GM19452 (cell line): ENCODE results near the gene THYN1.
A peak's percentile ranks its signal among the peaks of the same experiment; 100 is the strongest.
"Not testable (repeated sequence)": the region's sequence is repeated elsewhere in the genome, so short reads cannot be mapped to it uniquely, and the experiment has no call there.

ENCODE experiments used
- ATAC-seq: cut with Tn5 transposase; IDR thresholded peaks from one replicate; pipeline ENCODE4 v1.9.1; 2021; ENCODE audit not compliant: unreplicated experiment

The THYN1 gene

DNA sequence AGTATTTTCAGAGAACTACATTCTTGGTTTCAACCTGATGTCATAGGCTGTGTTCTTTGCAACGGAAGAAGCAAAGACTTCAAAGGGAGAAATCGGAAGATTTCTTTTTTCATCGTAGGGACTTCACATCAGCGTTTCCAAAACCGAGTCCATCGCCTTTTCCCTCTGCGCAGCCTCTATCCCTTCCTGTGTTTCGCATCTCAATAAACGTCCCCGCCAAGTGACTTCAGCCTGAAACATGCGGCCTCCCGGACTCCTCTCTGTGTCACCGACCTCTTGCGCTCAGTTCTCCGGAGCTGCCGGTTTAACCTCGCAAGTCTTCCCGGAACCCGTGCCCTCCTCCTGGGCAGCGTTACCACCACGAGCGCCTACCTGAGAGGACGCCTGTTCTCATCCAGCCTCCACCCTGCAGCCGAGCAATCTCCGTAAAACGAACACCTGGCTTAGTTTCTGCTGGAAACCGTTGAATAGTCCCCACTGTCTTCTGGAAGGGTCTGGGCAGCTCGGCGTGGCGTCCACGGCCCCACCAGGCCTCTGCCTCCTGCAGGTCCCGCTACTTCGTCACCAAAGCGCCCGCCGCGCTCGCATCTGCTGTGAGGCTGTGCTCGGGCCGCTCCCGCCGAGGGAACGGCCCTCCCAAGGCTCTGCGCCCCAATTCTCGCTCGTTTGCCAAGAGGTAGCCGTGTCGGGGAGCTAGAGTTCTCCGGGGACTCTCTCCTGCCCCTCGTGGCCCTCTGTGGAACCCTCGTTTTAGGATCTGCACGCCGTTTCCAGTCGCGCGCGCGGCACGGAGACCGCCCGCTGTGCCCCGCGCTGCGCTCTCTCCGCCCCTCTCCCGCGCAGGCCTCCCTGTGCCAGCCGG is 22.6 kb upstream of the THYN1 start, which contains the start of gene GLB1L3:
TSS of gene GLB1L3 (plus strand) at position 846 of the 862 bp plus-strand sequence. CDS start 362 bp downstream, outside the sequence.
- peak; percentile 65 for ATAC-seq

DNA sequence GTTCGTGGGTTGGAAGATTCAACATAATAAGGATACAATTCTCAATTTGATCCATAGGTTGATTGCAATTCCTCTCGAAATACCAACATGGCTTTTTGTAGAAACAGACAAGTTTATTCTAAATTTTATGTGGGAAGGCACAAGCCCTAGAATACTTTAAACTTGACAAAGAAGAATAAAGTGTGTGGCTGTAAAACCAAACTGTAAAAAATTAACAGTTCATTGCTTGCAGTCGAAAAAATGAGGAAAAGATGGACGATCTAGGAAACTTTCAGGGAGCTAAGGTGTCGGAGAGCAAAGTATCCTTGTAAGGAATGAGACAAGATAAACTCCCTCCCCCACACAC is 22.0 kb upstream of the THYN1 start:
- ATAC-seq: no peak

DNA sequence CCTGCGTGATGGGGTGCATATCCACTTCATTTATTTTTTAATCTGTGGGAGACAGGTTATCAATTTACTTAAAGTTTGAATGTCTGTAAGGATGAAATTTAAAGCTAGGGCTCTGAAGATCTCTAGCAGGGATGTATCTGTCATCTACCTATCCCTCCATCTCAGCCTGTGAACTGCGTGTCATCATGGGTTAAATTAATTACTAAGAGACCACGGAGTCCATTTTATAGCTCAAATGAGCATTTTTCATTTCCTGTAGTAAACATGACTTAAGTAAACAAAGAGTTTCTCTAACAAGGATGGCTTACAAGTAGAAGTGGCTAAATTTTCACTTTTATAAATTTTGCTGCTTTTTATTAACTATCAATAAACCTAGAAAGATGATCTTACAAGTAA is 20.2 kb upstream of the THYN1 start:
- ATAC-seq: no peak

DNA sequence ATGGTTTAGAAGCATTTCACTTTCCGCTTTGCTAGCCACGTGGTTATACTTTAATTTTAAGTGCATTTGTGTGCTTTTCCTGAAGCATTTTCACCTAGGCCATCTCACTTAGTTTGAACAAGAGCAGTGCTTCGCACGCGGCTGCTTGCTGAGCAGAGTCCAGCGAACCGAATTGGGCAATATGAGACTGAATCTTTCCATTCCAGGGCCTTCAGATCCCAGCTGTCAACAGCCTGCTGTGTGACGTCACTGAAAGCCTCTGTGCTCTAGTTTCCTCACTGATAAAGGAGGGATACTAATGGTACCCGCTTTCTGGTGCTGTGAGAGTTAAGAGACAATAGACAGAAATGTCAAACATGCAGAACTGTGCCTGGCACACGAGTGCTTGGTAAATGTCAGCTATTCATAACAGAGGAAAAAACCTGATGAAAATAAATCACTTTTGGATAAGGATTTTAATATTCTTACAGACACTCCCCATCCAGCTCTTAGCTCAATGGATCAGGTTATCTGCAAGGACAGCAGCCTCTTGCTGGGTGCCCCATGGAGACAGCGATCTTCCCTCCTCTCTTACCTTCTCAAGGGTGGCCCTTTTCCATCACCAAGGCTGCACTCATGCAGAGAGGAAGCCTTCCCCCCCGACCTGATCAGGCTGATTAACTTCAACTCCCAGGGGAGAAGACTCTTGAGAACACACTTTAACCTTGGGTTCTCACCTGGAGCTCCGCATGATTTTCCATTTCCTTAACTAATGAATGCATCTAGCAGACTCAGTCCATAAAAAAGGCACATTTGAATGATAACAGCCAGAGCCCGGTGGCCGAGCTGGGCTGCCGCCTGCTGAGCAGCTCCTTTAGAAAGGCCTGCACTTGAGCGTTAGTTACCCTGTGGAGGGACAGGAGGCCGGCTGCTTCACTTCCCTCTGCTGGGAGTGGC is 19.5 kb upstream of the THYN1 start:
- no peak for ATAC-seq

DNA sequence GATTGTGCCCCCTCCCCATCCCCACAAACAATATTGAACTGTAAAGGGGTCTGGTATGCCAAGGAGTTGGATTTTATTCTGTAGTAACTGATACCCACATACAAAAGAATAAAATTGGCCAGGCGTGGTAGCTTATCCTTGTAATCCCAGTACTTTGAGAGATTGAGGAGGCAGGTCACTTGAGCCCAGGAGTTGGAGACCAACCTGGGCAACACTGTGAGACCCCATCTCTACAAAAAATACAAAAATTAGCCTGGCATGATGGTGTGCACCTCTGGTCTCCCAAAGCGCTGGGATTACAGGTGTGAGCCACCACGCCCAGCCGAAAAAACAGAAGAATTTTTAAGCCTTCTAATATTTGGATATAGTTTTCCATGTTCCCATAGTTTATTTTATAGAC is 18.8 kb upstream of the THYN1 start:
- no peak for ATAC-seq

DNA sequence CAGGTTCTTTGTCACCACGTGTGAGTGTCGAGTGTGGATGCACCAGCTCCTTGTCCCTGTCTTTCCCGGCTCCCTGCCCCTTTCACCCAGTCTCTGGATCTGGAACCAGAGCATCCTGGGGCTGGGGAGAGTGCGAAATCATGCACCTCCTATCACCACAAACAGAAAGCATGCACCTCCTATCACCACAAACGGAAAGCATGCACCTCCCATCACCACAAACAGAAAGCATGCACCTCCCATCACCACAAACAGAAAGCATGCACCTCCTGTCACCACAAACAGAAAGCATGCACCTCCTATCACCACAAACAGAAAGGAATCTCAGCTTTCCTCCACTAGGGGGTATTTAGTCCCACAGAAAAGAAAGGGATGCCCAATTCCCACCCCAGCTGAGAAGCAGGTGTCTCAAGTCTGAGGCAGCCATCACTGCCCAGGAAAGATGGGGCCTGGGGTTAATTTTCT is 17.1 kb upstream of the THYN1 start:
- no peak for ATAC-seq

DNA sequence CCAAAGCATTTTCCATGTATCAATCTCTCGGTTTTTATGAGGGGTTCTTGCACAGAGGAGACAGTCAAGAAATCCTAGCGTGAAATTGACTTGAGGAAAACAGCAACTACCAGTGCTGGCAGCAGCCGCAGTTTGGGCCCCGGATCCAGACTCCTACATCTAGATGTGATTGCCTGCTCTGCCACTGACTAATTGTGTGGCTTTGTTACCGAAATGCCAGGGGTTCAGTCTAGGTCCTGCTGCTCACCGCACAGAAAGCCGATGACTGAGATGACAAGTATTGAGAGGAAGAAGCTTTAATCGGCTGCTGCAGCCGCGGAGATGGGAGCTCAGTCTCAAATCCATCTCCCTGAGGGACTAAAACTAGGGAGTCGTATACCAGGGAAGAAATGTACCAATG is 14.8 kb upstream of the THYN1 start:
- ATAC-seq: no peak

DNA sequence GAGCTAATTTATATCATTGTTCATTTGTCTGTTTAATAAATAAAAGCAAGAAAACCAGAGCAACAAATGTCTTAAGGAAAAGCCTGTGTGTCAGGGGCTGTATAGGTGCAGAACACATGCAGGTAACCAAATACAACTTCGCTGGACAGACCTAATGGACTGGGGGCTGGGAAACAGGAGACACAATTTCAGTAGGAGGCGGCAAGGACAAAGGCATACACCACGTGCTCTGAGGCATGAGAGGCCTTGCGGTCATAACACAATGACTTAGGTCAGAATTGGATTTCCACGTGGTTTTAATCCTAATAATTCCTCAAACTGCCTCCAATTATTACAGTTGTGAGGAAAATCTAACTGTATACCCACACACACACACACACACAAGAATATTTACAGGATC is 14.3 kb upstream of the THYN1 start:
- ATAC-seq: no peak

DNA sequence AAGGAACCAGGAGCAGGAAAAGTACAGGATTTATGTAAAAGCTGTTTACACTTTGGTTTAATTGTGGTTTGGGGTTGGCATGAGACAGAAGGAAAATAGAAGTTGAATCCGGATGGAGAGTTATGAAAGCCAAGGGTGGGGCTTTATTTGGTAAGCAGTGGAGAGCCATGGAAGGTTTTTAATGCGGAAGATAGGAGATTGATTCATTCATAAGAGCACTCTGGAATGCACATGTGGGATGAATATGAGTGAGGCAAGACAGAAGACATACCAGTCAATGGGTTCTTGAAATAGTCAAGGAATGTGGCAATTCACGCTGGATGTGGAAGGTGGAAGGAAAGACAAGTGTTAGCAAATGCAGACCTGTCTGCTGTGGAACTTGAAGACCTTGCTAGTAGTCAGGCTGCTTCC is 13.7 kb upstream of the THYN1 start:
- no peak for ATAC-seq

DNA sequence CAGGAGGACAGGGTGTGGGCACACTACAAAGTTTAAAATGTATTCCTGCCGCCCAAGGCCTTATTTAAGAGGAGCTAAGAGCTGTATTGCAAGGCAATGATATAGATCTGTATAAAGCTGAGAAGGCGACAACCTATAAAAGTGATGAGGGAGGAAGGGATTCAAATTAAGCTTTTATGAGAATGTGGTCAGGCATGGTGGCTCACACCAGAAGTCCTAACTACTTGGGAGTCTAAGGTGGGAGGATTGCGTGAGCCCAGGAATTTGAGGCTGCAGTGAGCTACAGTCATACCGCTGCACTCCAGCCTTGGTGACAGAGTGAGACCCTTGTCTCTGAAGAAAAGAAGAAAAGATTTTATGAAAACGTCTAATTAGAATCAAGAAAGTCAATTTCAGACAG is 13.3 kb upstream of the THYN1 start:
- ATAC-seq: no peak

DNA sequence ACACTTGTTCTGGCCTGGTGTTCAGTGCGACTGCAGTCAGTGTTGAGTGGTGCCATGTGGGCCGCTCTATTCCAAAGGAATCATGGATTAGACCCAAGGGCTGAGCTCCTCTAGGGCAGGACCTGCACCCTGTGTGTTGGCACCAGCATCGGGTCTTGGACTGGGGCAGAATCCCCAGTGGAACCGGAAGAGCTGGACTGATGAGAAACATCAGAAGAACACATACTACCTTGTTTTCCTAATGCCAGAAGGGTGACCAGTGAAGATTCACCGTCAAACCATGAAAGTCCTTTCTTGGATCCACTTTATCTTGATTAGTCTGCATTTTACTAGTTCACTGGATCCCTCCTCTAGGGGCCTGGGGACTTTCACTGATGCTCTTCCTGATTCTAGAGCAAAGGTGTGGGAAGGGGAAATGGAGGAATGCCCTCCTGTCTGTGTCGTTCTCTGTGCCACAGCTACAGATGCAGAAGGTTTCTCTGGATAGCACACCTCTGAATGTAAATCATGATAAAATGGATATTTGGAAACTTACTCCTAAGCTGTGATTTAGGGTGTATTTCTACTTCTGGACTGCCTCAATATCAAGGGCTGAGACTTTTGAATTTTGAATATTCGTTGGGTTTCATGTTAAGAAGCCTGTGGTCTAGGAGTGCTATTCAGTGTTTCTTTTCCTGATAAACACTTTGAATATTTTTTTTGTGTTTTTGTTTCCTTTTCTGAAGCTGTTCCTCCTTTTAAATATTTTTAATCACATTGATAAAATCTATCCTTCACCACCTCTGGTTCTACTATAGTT is 12.0 kb upstream of the THYN1 start:
- no peak for ATAC-seq

DNA sequence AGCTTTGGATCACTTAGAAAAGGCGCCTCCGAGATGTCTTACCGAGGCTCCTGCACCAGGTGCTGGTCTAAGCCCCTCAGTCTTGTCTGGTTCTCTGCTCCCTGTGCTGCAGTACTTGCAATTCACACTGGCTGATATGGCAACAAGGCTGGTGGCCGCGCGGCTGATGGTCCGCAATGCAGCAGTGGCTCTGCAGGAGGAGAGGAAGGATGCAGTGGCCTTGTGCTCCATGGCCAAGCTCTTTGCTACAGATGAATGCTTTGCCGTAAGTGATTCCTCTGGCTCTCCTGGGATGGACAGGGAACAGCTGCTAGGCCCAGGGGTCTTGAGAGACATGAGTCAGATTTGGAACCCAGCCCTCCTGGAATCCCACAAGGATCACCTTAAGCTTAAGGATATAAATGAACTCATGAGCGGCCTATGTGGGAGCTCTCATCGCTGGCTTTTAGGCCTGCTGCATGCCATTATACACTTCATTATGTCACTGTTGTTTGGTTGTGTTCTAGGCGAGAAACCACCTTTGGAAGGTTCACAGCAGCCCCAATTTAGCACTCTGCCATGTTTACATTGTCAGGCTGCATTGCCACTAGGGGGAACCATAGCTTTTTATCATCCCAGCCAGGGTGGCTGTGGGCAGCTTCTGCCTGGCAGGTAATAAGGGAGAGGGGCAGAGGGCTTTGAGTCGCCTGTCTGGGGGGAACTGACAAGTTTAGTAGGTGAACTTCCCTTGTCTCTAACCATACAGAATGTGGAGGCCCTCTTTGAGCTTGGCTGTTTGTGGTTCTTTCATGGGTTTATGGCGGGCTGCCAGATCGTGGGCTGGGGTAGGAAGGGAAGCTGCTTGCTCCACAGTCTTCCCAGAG is 8.7 kb upstream of the THYN1 start:
- no peak for ATAC-seq

DNA sequence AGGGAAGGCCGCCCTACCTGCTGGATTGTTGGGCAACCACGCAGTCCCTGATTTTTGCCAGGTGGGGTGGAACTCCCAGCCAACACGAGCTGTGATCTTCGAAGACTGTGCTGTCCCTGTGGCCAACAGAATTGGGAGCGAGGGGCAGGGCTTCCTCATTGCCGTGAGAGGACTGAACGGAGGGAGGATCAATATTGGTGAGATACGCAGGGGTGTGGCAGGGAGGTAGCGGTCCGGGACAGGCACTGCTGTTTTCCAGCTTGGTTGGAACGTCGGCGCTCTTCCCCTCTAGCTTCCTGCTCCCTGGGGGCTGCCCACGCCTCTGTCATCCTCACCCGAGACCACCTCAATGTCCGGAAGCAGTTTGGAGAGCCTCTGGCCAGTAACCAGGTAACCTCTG is 7.8 kb upstream of the THYN1 start:
- ATAC-seq: no peak

DNA sequence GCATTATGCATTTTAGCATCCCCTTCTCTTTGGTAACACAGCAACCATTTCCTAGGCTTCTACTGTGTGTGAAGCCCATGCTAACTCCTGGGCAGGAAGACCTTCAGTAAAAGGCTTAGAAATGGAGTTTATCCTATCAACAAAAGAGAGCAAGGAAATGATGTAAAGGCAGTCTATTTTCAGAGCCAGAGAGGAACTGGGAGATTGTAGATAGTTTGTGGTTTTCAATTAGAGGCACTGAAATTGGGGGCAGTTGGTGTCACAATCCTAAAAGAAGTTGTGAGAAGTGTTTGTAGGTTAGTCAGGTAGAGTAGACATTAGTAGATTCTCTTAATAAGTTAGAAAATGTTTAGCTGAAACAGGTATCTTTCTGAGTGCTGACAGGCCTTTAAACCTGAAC is 7.4 kb upstream of the THYN1 start:
- no peak for ATAC-seq

DNA sequence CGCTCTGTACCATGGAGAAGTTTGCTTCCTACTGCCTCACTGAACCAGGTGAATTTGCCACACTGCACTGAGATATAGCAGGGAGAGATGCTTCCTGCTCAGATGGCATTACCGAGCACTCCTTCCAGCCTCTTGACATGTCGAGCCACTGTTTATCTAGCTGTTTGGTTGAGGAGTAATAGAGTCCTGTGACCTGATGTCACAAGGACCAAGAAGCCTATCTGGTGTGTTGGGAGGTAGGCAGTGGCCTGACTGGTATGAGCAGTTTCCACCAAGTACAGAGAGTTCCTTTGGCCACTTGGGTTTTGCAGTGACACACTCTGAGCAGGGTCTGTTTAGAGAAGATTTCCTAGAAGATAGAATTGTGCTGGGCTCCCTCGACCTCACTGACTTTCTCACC is 5.4 kb upstream of the THYN1 start:
- no peak for ATAC-seq

DNA sequence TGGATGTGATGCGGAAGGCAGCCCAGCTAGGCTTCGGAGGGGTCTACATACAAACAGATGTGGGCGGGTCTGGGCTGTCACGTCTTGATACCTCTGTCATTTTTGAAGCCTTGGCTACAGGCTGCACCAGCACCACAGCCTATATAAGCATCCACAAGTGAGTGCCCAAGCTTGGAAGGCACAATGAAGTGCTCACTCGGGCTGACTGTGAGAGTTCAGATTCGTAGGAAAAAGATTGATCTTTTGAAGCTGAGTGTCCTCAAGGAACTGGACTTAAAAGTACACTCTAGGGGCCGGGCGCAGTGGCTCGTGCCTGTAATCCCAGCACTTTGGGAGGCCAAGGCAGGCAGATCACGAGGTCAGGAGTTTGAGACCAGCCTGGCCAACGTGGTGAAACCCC is 3.9 kb upstream of the THYN1 start:
- no peak for ATAC-seq

DNA sequence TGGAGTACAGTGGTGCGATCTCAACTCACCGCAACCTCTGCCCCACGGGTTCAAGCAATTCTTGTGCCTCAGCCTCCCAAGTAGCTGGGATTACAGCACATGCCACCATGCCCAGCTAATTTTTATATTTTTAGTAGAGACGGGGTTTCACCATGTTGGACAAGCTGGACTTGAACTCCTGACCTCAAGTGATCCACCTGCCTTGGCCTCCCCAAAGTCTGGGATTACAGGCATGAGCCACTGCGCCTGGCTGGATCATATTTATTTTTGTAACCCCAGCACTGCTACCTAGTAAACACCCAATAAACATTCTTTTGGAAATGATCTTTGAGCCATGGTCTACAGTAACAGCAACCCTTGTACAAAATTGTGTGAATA is 2.0 kb upstream of the THYN1 start:
- not testable (repeated sequence) for ATAC-seq

DNA sequence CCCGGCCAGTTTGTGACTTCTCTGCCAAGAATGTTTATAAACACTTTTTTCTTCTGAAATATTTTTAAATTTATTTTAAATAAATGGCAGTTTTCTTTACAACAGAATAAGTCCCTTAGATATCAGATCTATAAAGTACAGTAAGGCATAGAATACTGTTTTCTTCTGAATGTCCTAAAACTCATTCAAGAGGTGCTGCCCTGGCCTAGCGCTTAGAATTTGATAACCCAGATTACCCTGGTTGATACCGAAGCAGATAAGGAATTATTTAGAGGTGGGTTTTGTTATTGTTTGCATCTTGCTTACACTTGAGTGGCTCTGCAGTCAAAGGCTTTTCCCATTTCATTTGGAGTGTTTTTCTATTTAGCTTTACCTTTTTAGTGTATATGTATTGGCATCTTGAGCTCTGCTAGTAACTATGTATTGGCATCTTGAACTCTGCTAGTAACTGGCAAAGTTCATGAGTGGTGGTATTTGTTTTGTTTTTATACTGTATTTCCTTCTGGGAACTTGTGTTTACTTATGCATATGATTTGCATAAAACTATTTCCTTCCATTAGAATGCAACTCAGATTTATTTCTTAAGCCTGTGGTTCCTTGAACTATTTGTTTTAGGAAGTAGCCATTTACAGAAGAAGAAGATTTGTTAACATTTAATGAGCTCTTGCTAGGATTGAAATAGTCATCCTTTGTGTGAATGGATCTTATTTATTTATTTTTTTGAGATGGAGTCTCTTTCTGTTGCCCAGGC is 1.5 kb upstream of the THYN1 start:
- no peak for ATAC-seq

DNA sequence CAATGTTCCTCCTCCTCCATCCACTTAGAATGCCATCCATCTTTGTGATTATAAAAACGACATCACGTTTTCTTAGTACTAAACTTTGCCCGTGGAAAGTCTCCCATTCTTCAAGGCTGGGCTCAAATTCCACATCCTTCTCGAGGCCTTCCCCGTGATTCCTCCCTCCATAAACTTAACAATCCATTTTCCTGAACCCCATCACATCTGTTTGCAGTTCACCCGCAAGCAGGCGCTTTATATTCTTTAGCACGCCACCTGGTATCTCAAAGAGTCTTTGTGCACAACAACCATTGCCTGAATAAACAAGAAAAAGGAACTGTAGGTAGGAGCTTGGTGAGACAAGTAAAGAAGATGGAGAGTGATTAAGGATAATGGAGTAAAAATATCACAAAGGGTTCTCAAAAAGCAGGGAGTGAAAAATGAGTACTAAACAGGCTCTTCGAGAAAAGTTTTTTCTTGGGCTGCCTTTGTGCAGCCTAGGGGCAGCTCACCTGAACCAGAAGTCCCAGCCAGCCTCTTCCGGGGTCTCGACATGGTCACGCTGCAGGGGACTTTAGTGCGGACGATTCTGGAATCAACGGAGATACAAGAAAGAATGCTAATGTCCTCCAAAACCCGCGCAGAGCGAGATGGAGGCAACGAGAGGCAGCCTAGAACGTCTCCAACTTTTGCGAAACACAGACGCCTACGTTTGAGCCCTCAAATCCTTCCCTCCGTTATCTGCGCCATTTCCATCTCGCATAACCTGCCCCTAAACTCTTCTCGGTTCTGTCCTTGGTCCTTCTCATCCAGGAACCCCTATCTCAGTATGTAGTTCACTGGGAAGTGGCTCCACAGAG is 585 bp downstream of the THYN1 start:
- no peak for ATAC-seq
